HEK293 (cell line): ENCODE data around the gene LGI1.

Source experiments
- CTCF ChIA-PET: fragments of 350-600 bp; formaldehyde crosslinking; extraction: SDS; loops from one replicate; lab custom pipeline; 2021; ENCODE audit warnings: antibody characterized with exemption; lab: Yijun Ruan, JAX
- POLR2A ChIA-PET: fragments of 300-600 bp; formaldehyde crosslinking; extraction: SDS; loops from one replicate; lab custom pipeline; 2020; ENCODE audit warnings: antibody characterized with exemption, inconsistent platforms; lab: Yijun Ruan, JAX
- H3K27ac ChIP-seq: fragments of 200-500 bp; sonication (Bioruptor generic); 2 replicates; pipeline ENCODE4 v1.5.1; 2014; ENCODE audit warnings: low read depth, low read length, control low read depth, inconsistent platforms; ENCODE audit errors: extremely low read depth
- H3K36me3 ChIP-seq, 2 experiments: fragments of 200-500 bp in 1 of 2; sonication (Bioruptor generic) in 1 of 2; 1 replicate in 1 of 2; 2 replicates in 1 of 2; pipeline ENCODE4 v1.5.1; 2014 to 2017; ENCODE audit warnings: inconsistent platforms in 2 of 2, low read length in 2 of 2; ENCODE audit not compliant: control insufficient read depth in 2 of 2, insufficient read depth in 1 of 2
- H3K4me1 ChIP-seq: fragments of 200-500 bp; sonication (Bioruptor generic); 2 replicates; pipeline ENCODE4 v1.5.1; 2014; ENCODE audit warnings: mild to moderate bottlenecking, low read length, inconsistent platforms; ENCODE audit not compliant: control insufficient read depth, insufficient read depth
- H3K4me3 ChIP-seq: 2 replicates; pipeline ENCODE4 v1.5.1; 2011; ENCODE audit warnings: low read depth, mild to moderate bottlenecking, control low read depth, low read length, moderate library complexity
- H3K9me3 ChIP-seq: fragments of 200-500 bp; sonication (Bioruptor generic); 2 replicates; pipeline ENCODE4 v1.5.1; 2014; ENCODE audit warnings: low read depth, low read length, inconsistent platforms; ENCODE audit not compliant: control insufficient read depth, insufficient read depth
- SCRT1 ChIP-seq: fragments of 450-650 bp; formaldehyde crosslinking; IDR thresholded peaks from 2 replicates; pipeline ENCODE4 v1.5.1; 2016; ENCODE audit warnings: missing biosample characterization, missing genetic modification characterization, borderline replicate concordance
- ZBTB17 ChIP-seq: fragments of 450-650 bp; formaldehyde crosslinking; IDR thresholded peaks from 2 replicates; pipeline ENCODE4 v1.5.1; 2016; ENCODE audit warnings: missing biosample characterization, missing genetic modification characterization
- ZBTB48 ChIP-seq: fragments of 450-650 bp; formaldehyde crosslinking; IDR thresholded peaks from 2 replicates; pipeline ENCODE4 v1.5.1; 2016; ENCODE audit warnings: missing biosample characterization, missing genetic modification characterization
- ZEB2 ChIP-seq: fragments of 450-650 bp; formaldehyde crosslinking; IDR thresholded peaks from 2 replicates; pipeline ENCODE4 v1.5.1; 2016; ENCODE audit warnings: missing biosample characterization, missing genetic modification characterization
- ZFP37 ChIP-seq: fragments of 450-650 bp; formaldehyde crosslinking; IDR thresholded peaks from 2 replicates; pipeline ENCODE4 v1.5.1; 2016; ENCODE audit warnings: missing biosample characterization, missing genetic modification characterization
- ZNF341 ChIP-seq: fragments of 450-650 bp; formaldehyde crosslinking; IDR thresholded peaks from 2 replicates; pipeline ENCODE4; 2016; ENCODE audit warnings: low read depth, missing biosample characterization, missing genetic modification characterization
- ZNF423 ChIP-seq: fragments of 450-650 bp; formaldehyde crosslinking; IDR thresholded peaks from 2 replicates; pipeline ENCODE4 v1.5.1; 2016; ENCODE audit warnings: missing biosample characterization, missing genetic modification characterization
- ZNF529 ChIP-seq: fragments of 450-650 bp; formaldehyde crosslinking; IDR thresholded peaks from 2 replicates; pipeline ENCODE4 v1.5.1; 2017; ENCODE audit warnings: missing genetic modification characterization, missing biosample characterization; ENCODE audit not compliant: insufficient replicate concordance
- ZNF558 ChIP-seq: fragments of 450-650 bp; formaldehyde crosslinking; IDR thresholded peaks from 2 replicates; pipeline ENCODE4 v1.5.1; 2016; ENCODE audit warnings: missing biosample characterization, missing genetic modification characterization
- ZNF629 ChIP-seq: fragments of 450-650 bp; formaldehyde crosslinking; IDR thresholded peaks from 2 replicates; pipeline ENCODE4 v1.5.1; 2017; ENCODE audit warnings: missing biosample characterization, missing genetic modification characterization
- ZNF677 ChIP-seq: fragments of 450-650 bp; IDR thresholded peaks from 2 replicates; pipeline ENCODE4 v1.5.0; 2018; ENCODE audit warnings: missing biosample characterization, mild to moderate bottlenecking, missing genetic modification characterization, moderate library complexity
- ZNF777 ChIP-seq: fragments of 450-650 bp; formaldehyde crosslinking; IDR thresholded peaks from 2 replicates; pipeline ENCODE4 v1.5.1; 2017; ENCODE audit warnings: missing biosample characterization, missing genetic modification characterization, borderline replicate concordance
- TF ChIP-seq, protein P1 (sequence below): fragments of 450-650 bp; formaldehyde crosslinking; IDR thresholded peaks from 2 replicates; pipeline ENCODE4 v1.5.1; 2016; ENCODE audit warnings: missing biosample characterization, missing genetic modification characterization, borderline replicate concordance
- TF ChIP-seq, protein P2 (sequence below): fragments of 450-650 bp; formaldehyde crosslinking; IDR thresholded peaks from 2 replicates; pipeline ENCODE4 v1.5.1; 2016; ENCODE audit warnings: missing biosample characterization, missing genetic modification characterization
- TF ChIP-seq, protein P3 (sequence below): fragments of 450-650 bp; formaldehyde crosslinking; IDR thresholded peaks from 2 replicates; pipeline ENCODE4 v1.5.1; 2016; ENCODE audit warnings: missing biosample characterization, missing genetic modification characterization
- TF ChIP-seq, protein P4 (sequence below): fragments of 450-650 bp; formaldehyde crosslinking; IDR thresholded peaks from 2 replicates; pipeline ENCODE4 v1.5.1; 2016; ENCODE audit warnings: missing biosample characterization, missing genetic modification characterization
- TF ChIP-seq, protein P5 (sequence below): fragments of 450-650 bp; formaldehyde crosslinking; IDR thresholded peaks from 2 replicates; pipeline ENCODE4 v1.5.1; 2016; ENCODE audit warnings: missing biosample characterization, missing genetic modification characterization, low read depth
- TF ChIP-seq, protein P6 (sequence below): fragments of 450-650 bp; formaldehyde crosslinking; IDR thresholded peaks from 2 replicates; pipeline ENCODE4 v1.5.1; 2016; ENCODE audit warnings: missing biosample characterization, missing genetic modification characterization
- TF ChIP-seq, protein P7 (sequence below): fragments of 450-650 bp; formaldehyde crosslinking; IDR thresholded peaks from 2 replicates; pipeline ENCODE4 v1.5.1; 2016; ENCODE audit warnings: missing biosample characterization, missing genetic modification characterization

The LGI1 gene

DNA sequence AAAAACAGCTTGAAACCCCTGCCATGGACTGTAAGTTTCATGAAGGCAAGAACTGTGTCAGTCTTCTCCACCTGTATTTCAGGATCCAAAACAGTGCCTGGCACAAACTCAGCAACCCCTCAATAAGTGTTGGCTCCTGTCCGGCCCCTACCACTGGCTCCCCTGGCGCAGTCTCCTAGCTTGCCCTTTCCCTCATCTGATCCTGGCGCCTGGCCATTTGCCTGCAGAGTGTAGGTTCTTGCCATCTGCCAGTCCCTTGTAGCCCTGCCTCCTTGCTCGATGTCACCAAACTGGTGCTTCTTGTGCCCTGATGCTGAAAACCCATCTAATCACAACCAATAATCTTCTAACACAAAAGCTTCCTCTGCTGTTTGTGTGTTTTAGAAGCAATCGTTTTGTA lies 60.4 kb downstream of the LGI1 start:
- TF ChIP-seq ZFP37 (tag by site-specific recombination) (no peak), ZEB2 (tag by site-specific recombination) (no peak), ZBTB17 (tag by site-specific recombination) (no peak), ZNF558 (tag by site-specific recombination) (no peak), SCRT1 (no peak), ZBTB48 (tag by site-specific recombination) (no peak), ZNF529 (no peak), ZNF777 (tag by site-specific recombination) (no peak), ZNF677 (tag by site-specific recombination) (no peak), ZNF341 (tag by site-specific recombination) (no peak), ZNF423 (no peak), ZNF629 (no peak)
- TF ChIP-seq, protein P1, sequence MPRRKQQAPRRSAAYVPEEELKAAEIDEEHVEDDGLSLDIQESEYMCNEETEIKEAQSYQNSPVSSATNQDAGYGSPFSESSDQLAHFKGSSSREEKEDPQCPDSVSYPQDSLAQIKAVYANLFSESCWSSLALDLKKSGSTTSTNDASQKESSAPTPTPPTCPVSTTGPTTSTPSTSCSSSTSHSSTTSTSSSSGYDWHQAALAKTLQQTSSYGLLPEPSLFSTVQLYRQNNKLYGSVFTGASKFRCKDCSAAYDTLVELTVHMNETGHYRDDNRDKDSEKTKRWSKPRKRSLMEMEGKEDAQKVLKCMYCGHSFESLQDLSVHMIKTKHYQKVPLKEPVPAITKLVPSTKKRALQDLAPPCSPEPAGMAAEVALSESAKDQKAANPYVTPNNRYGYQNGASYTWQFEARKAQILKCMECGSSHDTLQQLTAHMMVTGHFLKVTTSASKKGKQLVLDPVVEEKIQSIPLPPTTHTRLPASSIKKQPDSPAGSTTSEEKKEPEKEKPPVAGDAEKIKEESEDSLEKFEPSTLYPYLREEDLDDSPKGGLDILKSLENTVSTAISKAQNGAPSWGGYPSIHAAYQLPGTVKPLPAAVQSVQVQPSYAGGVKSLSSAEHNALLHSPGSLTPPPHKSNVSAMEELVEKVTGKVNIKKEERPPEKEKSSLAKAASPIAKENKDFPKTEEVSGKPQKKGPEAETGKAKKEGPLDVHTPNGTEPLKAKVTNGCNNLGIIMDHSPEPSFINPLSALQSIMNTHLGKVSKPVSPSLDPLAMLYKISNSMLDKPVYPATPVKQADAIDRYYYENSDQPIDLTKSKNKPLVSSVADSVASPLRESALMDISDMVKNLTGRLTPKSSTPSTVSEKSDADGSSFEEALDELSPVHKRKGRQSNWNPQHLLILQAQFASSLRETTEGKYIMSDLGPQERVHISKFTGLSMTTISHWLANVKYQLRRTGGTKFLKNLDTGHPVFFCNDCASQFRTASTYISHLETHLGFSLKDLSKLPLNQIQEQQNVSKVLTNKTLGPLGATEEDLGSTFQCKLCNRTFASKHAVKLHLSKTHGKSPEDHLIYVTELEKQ (tag by site-specific recombination) = no peak
- TF ChIP-seq, protein P2, sequence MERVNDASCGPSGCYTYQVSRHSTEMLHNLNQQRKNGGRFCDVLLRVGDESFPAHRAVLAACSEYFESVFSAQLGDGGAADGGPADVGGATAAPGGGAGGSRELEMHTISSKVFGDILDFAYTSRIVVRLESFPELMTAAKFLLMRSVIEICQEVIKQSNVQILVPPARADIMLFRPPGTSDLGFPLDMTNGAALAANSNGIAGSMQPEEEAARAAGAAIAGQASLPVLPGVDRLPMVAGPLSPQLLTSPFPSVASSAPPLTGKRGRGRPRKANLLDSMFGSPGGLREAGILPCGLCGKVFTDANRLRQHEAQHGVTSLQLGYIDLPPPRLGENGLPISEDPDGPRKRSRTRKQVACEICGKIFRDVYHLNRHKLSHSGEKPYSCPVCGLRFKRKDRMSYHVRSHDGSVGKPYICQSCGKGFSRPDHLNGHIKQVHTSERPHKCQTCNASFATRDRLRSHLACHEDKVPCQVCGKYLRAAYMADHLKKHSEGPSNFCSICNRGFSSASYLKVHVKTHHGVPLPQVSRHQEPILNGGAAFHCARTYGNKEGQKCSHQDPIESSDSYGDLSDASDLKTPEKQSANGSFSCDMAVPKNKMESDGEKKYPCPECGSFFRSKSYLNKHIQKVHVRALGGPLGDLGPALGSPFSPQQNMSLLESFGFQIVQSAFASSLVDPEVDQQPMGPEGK (tag by site-specific recombination) = no peak
- TF ChIP-seq, protein P3, sequence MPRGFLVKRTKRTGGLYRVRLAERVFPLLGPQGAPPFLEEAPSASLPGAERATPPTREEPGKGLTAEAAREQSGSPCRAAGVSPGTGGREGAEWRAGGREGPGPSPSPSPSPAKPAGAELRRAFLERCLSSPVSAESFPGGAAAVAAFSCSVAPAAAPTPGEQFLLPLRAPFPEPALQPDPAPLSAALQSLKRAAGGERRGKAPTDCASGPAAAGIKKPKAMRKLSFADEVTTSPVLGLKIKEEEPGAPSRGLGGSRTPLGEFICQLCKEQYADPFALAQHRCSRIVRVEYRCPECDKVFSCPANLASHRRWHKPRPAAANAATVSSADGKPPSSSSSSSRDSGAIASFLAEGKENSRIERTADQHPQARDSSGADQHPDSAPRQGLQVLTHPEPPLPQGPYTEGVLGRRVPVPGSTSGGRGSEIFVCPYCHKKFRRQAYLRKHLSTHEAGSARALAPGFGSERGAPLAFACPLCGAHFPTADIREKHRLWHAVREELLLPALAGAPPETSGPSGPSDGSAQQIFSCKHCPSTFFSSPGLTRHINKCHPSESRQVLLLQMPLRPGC (tag by site-specific recombination) = no peak
- TF ChIP-seq, protein P4, sequence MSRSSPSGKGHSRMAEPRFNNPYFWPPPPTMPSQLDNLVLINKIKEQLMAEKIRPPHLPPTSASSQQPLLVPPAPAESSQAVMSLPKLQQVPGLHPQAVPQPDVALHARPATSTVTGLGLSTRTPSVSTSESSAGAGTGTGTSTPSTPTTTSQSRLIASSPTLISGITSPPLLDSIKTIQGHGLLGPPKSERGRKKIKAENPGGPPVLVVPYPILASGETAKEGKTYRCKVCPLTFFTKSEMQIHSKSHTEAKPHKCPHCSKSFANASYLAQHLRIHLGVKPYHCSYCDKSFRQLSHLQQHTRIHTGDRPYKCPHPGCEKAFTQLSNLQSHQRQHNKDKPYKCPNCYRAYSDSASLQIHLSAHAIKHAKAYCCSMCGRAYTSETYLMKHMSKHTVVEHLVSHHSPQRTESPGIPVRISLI (tag by site-specific recombination) = no peak
- TF ChIP-seq, protein P5, sequence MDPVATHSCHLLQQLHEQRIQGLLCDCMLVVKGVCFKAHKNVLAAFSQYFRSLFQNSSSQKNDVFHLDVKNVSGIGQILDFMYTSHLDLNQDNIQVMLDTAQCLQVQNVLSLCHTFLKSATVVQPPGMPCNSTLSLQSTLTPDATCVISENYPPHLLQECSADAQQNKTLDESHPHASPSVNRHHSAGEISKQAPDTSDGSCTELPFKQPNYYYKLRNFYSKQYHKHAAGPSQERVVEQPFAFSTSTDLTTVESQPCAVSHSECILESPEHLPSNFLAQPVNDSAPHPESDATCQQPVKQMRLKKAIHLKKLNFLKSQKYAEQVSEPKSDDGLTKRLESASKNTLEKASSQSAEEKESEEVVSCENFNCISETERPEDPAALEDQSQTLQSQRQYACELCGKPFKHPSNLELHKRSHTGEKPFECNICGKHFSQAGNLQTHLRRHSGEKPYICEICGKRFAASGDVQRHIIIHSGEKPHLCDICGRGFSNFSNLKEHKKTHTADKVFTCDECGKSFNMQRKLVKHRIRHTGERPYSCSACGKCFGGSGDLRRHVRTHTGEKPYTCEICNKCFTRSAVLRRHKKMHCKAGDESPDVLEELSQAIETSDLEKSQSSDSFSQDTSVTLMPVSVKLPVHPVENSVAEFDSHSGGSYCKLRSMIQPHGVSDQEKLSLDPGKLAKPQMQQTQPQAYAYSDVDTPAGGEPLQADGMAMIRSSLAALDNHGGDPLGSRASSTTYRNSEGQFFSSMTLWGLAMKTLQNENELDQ (tag by site-specific recombination) = no peak
- TF ChIP-seq, protein P6, sequence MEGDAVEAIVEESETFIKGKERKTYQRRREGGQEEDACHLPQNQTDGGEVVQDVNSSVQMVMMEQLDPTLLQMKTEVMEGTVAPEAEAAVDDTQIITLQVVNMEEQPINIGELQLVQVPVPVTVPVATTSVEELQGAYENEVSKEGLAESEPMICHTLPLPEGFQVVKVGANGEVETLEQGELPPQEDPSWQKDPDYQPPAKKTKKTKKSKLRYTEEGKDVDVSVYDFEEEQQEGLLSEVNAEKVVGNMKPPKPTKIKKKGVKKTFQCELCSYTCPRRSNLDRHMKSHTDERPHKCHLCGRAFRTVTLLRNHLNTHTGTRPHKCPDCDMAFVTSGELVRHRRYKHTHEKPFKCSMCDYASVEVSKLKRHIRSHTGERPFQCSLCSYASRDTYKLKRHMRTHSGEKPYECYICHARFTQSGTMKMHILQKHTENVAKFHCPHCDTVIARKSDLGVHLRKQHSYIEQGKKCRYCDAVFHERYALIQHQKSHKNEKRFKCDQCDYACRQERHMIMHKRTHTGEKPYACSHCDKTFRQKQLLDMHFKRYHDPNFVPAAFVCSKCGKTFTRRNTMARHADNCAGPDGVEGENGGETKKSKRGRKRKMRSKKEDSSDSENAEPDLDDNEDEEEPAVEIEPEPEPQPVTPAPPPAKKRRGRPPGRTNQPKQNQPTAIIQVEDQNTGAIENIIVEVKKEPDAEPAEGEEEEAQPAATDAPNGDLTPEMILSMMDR (tag by site-specific recombination) = no peak
- TF ChIP-seq, protein P7, sequence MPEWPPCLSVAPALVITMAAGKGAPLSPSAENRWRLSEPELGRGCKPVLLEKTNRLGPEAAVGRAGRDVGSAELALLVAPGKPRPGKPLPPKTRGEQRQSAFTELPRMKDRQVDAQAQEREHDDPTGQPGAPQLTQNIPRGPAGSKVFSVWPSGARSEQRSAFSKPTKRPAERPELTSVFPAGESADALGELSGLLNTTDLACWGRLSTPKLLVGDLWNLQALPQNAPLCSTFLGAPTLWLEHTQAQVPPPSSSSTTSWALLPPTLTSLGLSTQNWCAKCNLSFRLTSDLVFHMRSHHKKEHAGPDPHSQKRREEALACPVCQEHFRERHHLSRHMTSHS (tag by site-specific recombination) = no peak
- Histone ChIP-seq H3K36me3 (no peaks in the 10 kb centered on the region), H3K4me1 (peaks cover 2% of the 10 kb centered on the region; the same call in 1 of the 2 replicates), H3K9me3 (no peaks in the 10 kb centered on the region), H3K27ac (no peak overlapping the region), H3K4me3 (no peak overlapping the region)
- ChIA-PET CTCF (interaction anchor here (0.5 to 6.9 kb wide), 9 partner anchors 10 to 502 kb away, joined by 3 to 179 read pairs (median 3); no protein-coding TSS in a partner anchor), POLR2A (no interaction called here)
